ENCODE measurements around the gene AQP5. TPM values are rescaled to one million over a fixed set of nuclear protein-coding genes. Genes with fewer than 3 reads are reported as not detected.

AQP5 gene
- total and polyA plus RNA-seq, 3 experiments from 2014 or later, result not detected

GRCh38 chr12:49961993-49962764 is 507 bp downstream of the AQP5 start:
- Mint-ChIP-seq H3K27ac (no peak overlapping the region), H3K27me3 (peaks cover 46 to 82% of the 10 kb centered on the region in 2 donors), H3K4me1 (peaks cover 8 to 16% (median 8%) of the 10 kb centered on the region in 3 donors), H3K9me3 (no peaks in the 10 kb centered on the region), H3K36me3 (no peaks in the 10 kb centered on the region), H3K4me3 (peak overlapping the region in 3 of 7 donors; percentile 9 to 61 (median 39))
- H3K27me3 ChIP-seq (ENCODE audit: insufficient read depth, low read length, poor library complexity, severe bottlenecking), result peaks cover 40% of the 10 kb centered on the region
- no peaks in the 10 kb centered on the region for H3K36me3 ChIP-seq (ENCODE audit: insufficient read depth, low read length)
- H3K9me3 ChIP-seq (ENCODE audit: low read length), result no peaks in the 10 kb centered on the region
- no peaks in the 10 kb centered on the region for H3K4me1 ChIP-seq (ENCODE audit: insufficient read depth, low read length)
- ChIA-PET POLR2A (no interaction called here), CTCF (interaction anchor here (2.2 kb wide), 1 partner anchor 16 kb away, joined by 10 read pairs; no protein-coding TSS in a partner anchor)
- no peak for DNase-seq
- no peak overlapping the region for H3K27ac ChIP-seq (ENCODE audit: low read depth, low read length)
- no peak overlapping the region for H3K4me3 ChIP-seq (ENCODE audit: low read length)

GRCh38 chr12:49962861-49963765 is 1.4 kb downstream of the AQP5 start:
- Histone ChIP-seq H3K27ac (ENCODE audit: low read depth, low read length) (no peak overlapping the region), H3K36me3 (ENCODE audit: insufficient read depth, low read length) (no peaks in the 10 kb centered on the region), H3K4me3 (ENCODE audit: low read length) (no peak overlapping the region), H3K27me3 (ENCODE audit: insufficient read depth, low read length, poor library complexity, severe bottlenecking) (peaks cover 36% of the 10 kb centered on the region), H3K9me3 (ENCODE audit: low read length) (no peaks in the 10 kb centered on the region), H3K4me1 (ENCODE audit: insufficient read depth, low read length) (peaks cover 5% of the 10 kb centered on the region)
- H3K4me1 Mint-ChIP-seq, result peaks cover 8 to 19% (median 9%) of the 10 kb centered on the region in 3 donors
- no peaks in the 10 kb centered on the region for H3K36me3 Mint-ChIP-seq
- POLR2A ChIA-PET, result no interaction called here
- peak overlapping the region in 1 of 7 donors; percentile 51 for H3K4me3 Mint-ChIP-seq
- no peaks in the 10 kb centered on the region for H3K9me3 Mint-ChIP-seq
- peaks cover 44 to 72% of the 10 kb centered on the region in 2 donors for H3K27me3 Mint-ChIP-seq
- H3K27ac Mint-ChIP-seq, result no peak overlapping the region
- CTCF ChIA-PET, result interaction anchor here (0.9 to 2.2 kb wide), 3 partner anchors 17 to 107 kb away, joined by 3 to 10 read pairs (median 3); no protein-coding TSS in a partner anchor
- no peak for DNase-seq

DNA sequence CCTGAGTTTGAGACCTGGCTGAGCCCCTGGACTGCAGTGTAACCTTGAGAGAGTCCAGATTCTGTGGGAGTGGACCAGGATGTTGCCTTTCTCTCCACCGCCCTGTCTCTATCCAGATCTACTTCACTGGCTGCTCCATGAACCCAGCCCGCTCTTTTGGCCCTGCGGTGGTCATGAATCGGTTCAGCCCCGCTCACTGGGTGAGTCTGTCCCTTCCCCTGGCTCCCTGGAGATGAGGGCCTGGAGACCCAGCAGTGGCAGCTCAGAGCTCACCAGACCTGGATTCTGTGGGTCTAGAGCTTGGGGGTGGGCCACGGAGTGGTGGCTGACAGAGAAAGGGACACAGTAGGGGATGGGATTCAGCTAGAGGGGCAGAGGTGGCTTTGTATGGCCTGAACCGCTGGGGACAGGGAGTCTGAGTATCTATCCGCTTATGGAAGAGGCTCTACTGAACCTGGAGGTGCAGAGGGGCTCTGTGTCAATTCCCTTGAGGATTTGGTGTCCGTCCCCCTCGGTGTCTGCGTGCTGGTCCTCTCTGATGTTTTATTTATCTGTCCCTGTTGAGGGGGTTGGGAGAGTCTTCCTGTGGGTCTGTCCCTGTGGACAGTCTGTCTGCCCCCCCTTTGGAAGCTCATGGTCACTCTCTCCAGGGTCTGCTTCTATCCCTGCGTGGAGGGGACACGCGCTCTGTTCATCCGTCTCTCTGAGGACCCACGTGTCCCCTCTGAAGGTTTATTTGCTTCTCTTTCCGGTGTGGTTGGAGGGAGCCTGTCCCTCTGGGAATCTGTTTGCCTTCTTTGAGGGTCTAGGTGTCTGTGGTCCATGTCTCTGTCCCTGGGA is 2.5 kb downstream of the AQP5 start:
- Histone ChIP-seq H3K4me3 (ENCODE audit: low read length) (no peak overlapping the region), H3K9me3 (ENCODE audit: low read length) (no peaks in the 10 kb centered on the region), H3K27me3 (ENCODE audit: insufficient read depth, low read length, poor library complexity, severe bottlenecking) (peaks cover 36% of the 10 kb centered on the region), H3K4me1 (ENCODE audit: insufficient read depth, low read length) (peaks cover 5% of the 10 kb centered on the region), H3K36me3 (ENCODE audit: insufficient read depth, low read length) (no peaks in the 10 kb centered on the region), H3K27ac (ENCODE audit: low read depth, low read length) (no peak overlapping the region)
- POLR2A ChIA-PET, result no interaction called here
- CTCF ChIA-PET, result interaction anchor here (0.9 to 5.6 kb wide), 5 partner anchors 18 to 106 kb away, joined by 3 to 62 read pairs (median 10); no protein-coding TSS in a partner anchor
- H3K4me3 Mint-ChIP-seq, result no peak overlapping the region
- H3K36me3 Mint-ChIP-seq, result no peaks in the 10 kb centered on the region
- H3K9me3 Mint-ChIP-seq, result no peaks in the 10 kb centered on the region
- H3K27ac Mint-ChIP-seq, result peak overlapping the region in 1 of 8 donors; percentile 24
- H3K4me1 Mint-ChIP-seq, result peaks cover 8 to 19% (median 9%) of the 10 kb centered on the region in 3 donors
- H3K27me3 Mint-ChIP-seq, result peaks cover 40 to 62% of the 10 kb centered on the region in 2 donors
- no peak for DNase-seq

DNA sequence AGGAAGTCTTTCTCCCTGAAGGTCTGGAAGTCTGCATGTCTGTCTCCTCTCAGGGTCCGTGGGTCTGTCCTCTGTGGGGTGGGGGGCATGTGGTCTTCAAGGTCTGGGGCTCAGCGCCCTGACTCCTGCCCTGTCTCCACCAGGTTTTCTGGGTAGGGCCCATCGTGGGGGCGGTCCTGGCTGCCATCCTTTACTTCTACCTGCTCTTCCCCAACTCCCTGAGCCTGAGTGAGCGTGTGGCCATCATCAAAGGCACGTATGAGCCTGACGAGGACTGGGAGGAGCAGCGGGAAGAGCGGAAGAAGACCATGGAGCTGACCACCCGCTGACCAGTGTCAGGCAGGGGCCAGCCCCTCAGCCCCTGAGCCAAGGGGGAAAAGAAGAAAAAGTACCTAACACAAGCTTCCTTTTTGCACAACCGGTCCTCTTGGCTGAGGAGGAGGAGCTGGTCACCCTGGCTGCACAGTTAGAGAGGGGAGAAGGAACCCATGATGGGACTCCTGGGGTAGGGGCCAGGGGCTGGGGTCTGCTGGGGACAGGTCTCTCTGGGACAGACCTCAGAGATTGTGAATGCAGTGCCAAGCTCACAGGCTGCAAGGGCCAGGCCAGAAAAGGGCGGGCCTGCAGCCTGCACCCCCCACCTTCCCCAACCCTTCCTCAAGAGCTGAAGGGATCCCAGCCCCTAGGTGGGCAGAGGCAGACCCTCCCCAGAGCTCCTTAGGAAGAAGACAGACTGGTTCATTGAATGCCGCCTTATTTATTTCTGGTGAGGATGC is 3.4 kb downstream of the AQP5 start:
- Histone ChIP-seq H3K9me3 (ENCODE audit: low read length) (no peaks in the 10 kb centered on the region), H3K36me3 (ENCODE audit: insufficient read depth, low read length) (no peaks in the 10 kb centered on the region), H3K4me3 (ENCODE audit: low read length) (no peak overlapping the region), H3K27me3 (ENCODE audit: insufficient read depth, low read length, poor library complexity, severe bottlenecking) (peaks cover 34% of the 10 kb centered on the region), H3K4me1 (ENCODE audit: insufficient read depth, low read length) (peaks cover 5% of the 10 kb centered on the region), H3K27ac (ENCODE audit: low read depth, low read length) (no peak overlapping the region)
- H3K9me3 Mint-ChIP-seq, result no peaks in the 10 kb centered on the region
- DNase-seq, result no peak
- H3K4me3 Mint-ChIP-seq, result no peak overlapping the region
- H3K27ac Mint-ChIP-seq, result no peak overlapping the region
- H3K4me1 Mint-ChIP-seq, result peaks cover 8 to 19% (median 9%) of the 10 kb centered on the region in 3 donors
- ChIA-PET CTCF (interaction anchor here (1.2 to 5.6 kb wide), 4 partner anchors 17 to 115 kb away, joined by 3 to 62 read pairs (median 50); no protein-coding TSS in a partner anchor), POLR2A (no interaction called here)
- peaks cover 33 to 53% of the 10 kb centered on the region in 2 donors for H3K27me3 Mint-ChIP-seq
- H3K36me3 Mint-ChIP-seq, result no peaks in the 10 kb centered on the region

- peaks cover 5% of the 10 kb centered on the region for H3K4me1 ChIP-seq (ENCODE audit: insufficient read depth, low read length)
- Mint-ChIP-seq H3K4me1 (peaks cover under 1 to 12% (median 4%) of the 10 kb centered on the region in 3 donors), H3K9me3 (no peaks in the 10 kb centered on the region), H3K27ac (no peak overlapping the region), H3K4me3 (no peak overlapping the region), H3K27me3 (peaks cover 25 to 45% of the 10 kb centered on the region in 2 donors), H3K36me3 (no peaks in the 10 kb centered on the region)
- no peak for DNase-seq
- no peak overlapping the region for H3K27ac ChIP-seq (ENCODE audit: low read depth, low read length)
- H3K9me3 ChIP-seq (ENCODE audit: low read length), result no peaks in the 10 kb centered on the region
- POLR2A ChIA-PET, result no interaction called here
- peaks cover 26% of the 10 kb centered on the region for H3K27me3 ChIP-seq (ENCODE audit: insufficient read depth, low read length, poor library complexity, severe bottlenecking)
- no peaks in the 10 kb centered on the region for H3K36me3 ChIP-seq (ENCODE audit: insufficient read depth, low read length)
- CTCF ChIA-PET, result interaction anchor here (1.0 to 5.6 kb wide), 15 partner anchors 7 to 224 kb away, joined by 3 to 62 read pairs (median 12); partner anchors contain the start of gene TMBIM6
- no peak overlapping the region for H3K4me3 ChIP-seq (ENCODE audit: low read length)
Observed at GRCh38 chr12:49965836-49966235, 4.2 kb downstream of the AQP5 start.

- DNase-seq, result no peak
Observed at GRCh38 chr12:49966511-49967041, 4.9 kb downstream of the AQP5 start.

More at GRCh38 chr12:49966511-49967041, 4.9 kb downstream of the AQP5 start:
- Mint-ChIP-seq H3K36me3 (no peaks in the 10 kb centered on the region), H3K27ac (no peak overlapping the region), H3K9me3 (no peaks in the 10 kb centered on the region), H3K27me3 (peaks cover 25 to 44% of the 10 kb centered on the region in 2 donors), H3K4me1 (peaks cover 0 to 11% (median 4%) of the 10 kb centered on the region in 3 donors), H3K4me3 (peak overlapping the region in 4 of 7 donors; percentile 32 to 79 (median 62))
- no peak overlapping the region for H3K27ac ChIP-seq (ENCODE audit: low read depth, low read length)
- peaks cover 25% of the 10 kb centered on the region for H3K27me3 ChIP-seq (ENCODE audit: insufficient read depth, low read length, poor library complexity, severe bottlenecking)
- H3K36me3 ChIP-seq (ENCODE audit: insufficient read depth, low read length), result no peaks in the 10 kb centered on the region
- POLR2A ChIA-PET, result no interaction called here
- H3K4me1 ChIP-seq (ENCODE audit: insufficient read depth, low read length), result peaks cover 5% of the 10 kb centered on the region
- no peak overlapping the region for H3K4me3 ChIP-seq (ENCODE audit: low read length)
- no peaks in the 10 kb centered on the region for H3K9me3 ChIP-seq (ENCODE audit: low read length)
- CTCF ChIA-PET, result interaction anchor here (0.7 to 5.6 kb wide), 41 partner anchors 8 to 293 kb away, joined by 3 to 62 read pairs (median 5); partner anchors contain the start of gene TMBIM6
